NCI-H2196 treated with DMSO at 0.1 percent for 48 hours (cell line): Measurements from ENCODE around the gene MAP2K5.

Source experiments
- DNase-seq: peaks from one replicate; lab custom pipeline; 2025; ENCODE audit not compliant: unreplicated experiment; lab: John Stamatoyannopoulos, UW

Gene MAP2K5

DNA sequence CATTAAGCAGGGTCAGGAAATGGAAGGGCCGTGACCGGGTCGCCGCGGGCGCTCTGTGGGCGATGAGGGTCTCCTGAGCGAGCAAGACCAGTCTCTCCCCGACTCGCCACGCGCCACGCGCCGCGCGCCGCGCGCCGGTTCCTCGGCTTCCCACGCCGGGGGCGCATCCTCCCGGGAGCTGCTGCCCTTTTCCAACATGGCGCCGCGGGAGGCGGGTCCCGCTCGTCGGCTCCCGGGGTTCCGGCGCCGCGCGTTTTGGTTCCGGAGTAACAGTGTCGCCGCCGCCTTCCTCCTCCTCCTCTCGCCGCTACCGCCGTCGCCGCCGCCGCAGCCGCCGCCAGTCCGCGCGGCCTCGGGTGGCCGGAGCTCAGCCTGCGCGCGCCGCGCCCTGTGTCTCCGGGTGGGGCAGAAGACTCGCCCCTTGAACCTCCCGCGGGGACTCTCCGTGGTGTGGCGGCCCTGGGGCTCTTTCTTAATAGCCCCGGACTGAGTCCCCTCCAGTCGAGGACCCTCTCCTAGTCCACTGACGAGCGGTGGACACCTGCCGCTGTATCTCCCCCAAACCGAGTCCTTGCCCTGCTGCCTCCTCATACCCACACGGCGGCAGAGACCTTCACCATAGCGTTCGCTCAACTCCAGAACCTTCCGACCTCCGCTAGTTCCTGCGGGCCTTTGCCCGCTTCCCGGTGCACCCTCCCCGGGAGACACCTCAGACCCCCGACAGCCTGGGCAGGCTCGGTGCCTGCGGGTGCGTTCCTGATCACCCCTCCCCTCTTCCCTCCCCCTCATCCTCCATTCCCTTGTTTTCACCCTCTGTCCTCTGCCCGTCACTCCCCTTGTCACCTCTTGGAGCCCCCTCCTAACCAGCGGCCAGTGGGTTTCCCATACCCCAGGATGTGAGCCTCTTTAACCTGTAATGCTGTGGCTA is at the start of gene MAP2K5:
Gene MAP2K5, plus strand, starts transcription at position 284 of the 928 bp plus-strand sequence. Its CDS starts 633 bp downstream, at position 917.
- peak; percentile 15 for DNase-seq

DNA sequence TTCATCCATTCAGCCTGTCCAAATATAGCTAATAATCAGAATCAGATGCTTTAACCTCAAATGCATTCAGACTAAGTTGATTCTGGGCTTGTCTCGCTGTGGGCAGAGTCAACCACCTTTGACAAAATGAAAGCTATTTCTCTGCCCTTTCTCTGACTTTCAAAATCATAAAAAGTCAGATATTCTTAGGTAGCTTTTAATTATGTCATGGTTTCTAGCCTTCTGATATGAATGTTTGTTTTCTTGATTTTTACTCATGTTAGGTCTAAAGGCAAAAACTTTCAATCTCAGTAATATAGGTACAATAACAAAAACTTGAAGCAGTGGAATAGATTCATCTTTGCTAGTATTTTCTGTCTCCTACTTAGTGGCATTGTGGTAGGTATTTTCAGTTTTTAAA is 46.9 kb upstream of the MAP2K5 start:
- no peak for DNase-seq

- no peak for DNase-seq
Observed at GRCh38 chr15:67501177-67501835, 41.2 kb upstream of the MAP2K5 start.

- no peak for DNase-seq
Observed at GRCh38 chr15:67501836-67502461, 40.6 kb upstream of the MAP2K5 start.

DNA sequence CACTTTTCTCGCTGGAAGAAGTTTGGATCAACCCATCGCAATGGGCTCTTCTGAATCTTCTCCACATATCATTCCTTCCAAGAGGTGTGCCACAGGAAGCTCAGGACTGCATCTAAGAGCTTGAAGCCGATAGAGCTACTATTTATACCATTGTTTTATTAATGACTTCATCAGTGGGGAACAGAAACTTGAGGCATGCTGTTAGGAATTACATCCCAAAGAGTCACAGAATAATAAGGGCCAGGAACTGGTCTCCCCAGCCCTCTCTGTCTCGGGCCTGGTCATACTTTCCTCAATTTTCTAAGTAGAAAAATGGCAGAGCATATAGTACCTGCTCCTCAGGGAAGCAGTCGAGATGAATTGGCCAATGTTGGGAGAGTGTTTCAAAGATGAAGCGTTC is 38.4 kb upstream of the MAP2K5 start:
- DNase-seq = no peak

GRCh38 chr15:67504796-67505195 is 37.7 kb upstream of the MAP2K5 start:
- no peak for DNase-seq

DNA sequence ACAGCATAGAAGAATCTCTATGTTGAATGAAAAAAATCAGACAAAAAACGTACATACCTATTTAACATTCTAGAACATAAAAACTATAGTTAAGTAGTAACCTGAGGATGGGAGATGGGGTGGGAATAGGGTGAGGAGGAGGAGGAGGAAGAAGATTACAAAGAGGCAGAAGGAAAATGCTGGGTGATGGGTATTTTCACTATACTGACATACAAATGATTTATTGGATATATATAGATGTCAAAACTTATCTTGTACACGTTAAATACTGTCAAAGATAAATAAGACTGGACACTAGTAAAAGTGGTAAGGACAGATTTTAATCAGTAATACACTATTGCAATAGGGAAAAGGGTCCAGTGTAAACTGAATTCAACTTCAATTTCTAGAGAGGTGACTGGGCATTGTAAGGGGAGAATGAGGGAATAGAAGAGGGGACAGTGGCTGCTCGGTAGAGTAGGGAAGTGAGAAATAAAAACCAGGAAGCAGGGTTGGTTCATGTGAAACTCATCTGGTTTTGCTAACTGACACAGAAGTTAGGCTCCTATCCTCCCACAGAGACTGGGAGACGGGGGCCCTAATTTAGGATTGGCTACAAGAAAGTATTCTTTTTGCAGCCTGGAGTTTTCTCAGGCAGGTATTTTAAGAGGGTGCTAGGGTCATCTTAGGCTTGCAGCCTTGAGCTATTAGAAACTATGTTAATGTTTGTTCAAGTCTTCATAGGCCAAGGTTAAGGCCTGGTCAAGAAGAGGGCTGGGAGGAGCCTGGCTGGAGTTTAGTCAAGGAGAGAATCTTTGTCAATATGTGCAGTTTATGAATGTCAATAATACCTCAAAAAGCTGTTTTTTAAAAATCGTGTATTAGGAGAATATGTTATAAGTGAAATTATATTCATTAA is 36.6 kb upstream of the MAP2K5 start:
- no peak for DNase-seq

- DNase-seq = no peak
Observed at GRCh38 chr15:67506775-67507747, 35.4 kb upstream of the MAP2K5 start.

- DNase-seq = no peak
Observed at GRCh38 chr15:67508407-67508806, 34.1 kb upstream of the MAP2K5 start.

DNA sequence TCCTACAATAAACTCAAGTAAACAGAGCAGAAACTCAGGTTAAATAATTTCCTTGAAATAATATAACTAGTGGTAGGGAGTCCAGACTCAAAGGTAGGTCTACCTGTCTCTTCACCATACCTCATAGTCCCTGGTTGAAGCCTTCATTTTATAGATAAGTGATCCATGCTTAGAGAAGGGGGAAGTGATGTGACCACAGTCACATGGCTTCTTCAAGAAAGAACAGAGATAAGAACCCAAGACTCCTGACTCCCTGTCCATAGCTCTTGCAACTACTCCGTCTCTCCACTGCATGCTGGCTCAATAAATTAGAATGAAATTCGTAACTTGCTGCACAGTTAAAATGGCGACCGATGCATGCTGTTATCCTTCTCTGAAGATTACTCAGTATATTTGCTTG is 32.6 kb upstream of the MAP2K5 start:
- no peak for DNase-seq

DNA sequence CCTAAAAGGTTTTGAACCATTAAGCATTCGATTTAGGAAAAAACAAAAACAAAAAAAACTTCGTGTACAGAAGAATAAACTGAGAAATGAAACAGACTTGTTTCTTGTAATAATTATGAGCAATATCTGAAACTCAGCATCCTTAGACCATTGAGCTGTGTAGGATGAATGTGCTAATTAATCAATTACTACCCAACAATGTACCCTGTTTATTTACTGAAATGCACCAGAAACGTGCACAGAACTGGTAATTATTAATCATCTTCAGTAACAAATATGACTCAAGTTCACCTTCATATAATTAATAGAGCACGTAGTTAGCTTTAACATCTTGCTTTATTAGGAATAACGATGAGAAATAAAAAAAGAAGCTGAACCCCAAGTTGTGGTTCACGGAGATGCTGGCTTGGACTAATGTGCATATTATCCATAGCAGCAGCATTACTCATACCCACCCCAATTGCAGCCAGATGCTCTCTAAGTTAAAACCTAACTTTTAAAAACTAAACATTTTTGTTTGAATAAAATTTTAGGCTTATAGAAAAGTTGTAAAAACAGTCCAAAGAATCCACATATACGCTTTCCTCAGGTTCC is 31.8 kb upstream of the MAP2K5 start:
- no peak for DNase-seq

GRCh38 chr15:67511606-67512005 is 30.9 kb upstream of the MAP2K5 start:
- DNase-seq = no peak

DNA sequence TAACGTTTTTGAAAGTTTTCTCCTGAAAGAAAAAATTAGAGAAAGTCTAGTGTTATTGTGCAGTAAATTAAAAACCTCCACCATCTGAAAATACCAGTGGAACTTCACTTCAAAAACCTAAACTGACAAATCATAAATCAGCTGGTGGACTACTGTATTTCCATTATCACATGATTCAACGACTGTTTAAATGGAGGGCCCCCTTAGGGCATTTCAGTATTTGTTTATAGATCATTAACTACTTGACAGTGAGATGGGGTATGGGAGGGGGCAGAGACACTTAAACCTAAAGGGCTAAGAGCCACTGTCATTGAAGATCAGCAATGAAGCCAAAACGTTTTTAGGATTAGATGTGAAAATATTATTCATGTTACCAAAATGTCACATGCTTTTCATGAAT is 30.4 kb upstream of the MAP2K5 start:
- no peak for DNase-seq

GRCh38 chr15:67512933-67513714 is 29.4 kb upstream of the MAP2K5 start:
- no peak for DNase-seq

DNA sequence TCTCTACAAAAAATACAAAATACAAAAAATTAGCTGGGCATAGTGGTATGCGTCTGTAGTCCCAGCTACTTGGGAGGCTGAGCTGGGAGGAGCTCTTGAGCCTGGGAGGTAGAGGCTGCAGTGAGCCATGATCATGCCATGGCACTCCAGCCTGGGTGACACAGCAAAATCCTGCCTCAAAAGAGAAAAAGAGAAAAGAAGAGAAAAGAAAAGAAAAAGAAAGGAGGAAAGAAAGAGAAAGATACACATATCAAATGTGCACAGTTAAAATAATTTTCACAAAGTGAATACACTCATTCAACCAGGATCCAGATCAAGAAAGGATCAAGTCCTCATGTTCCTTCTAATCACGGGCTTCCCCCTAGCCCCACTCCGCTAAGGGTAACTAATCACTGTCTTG is 27.4 kb upstream of the MAP2K5 start:
- DNase-seq = no peak

DNA sequence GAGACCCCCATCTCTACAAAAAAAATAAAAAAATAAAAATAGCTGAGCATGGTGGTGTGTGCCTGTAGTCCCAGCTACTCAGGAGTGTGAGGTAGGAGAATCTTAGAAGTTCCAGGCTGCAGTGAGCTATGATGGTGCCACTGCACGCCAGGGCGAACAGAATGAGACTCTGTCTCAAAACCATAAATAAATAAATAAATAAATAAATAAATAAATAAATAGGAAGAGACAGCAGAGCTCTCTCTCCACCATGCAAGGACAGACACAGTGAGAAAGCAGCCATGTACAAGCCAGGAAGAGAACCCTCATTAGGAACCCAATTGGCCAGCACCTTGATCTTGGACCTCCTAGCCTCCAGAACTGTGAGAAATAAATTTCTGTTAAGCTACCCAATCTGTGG is 26.9 kb upstream of the MAP2K5 start:
- DNase-seq = no peak

- DNase-seq = no peak
Observed at GRCh38 chr15:67520321-67521028, 22.0 kb upstream of the MAP2K5 start.
